ENCODE measurements around the gene KIF20A. TPM values are rescaled to one million over a fixed set of nuclear protein-coding genes. Genes with fewer than 3 reads are reported as not detected.
"Not testable (repeated sequence)": the region's sequence is repeated elsewhere in the genome, so short reads cannot be mapped to it uniquely, and the experiment has no call there.

Gene KIF20A
- 18.1 TPM for polyA plus RNA-seq (2012; ENCODE audit: low read depth, missing spikeins)

DNA sequence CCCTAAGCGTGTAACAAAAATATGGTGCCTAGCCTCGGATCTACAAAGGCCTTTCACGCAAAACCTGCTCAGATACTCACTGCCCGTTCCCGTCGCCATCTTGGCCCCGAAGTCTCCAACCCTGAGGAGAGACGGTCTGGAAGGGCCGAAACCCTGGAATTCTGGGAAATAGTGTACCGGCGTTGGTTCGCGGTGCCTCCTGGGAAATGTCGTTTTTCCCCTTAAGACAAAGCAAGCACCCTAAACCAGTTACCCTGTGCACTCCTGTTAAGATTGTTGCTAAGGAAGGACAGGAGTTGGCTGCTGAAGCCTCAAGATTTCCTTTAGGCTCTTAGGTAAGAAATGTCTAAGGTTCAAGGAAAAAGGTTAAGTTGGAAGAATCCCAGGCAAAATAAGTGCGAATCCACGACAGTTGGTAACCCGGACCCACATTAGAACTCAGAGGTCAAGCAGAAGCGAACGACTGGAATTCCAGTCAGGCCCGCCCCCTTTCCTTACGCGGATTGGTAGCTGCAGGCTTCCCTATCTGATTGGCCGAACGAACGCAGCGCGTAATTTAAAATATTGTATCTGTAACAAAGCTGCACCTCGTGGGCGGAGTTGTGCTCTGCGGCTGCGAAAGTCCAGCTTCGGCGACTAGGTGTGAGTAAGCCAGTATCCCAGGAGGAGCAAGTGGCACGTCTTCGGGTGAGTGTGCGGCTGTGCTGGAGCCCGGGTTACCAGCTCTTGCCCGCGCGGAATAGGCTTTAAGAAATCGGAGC lies at the start of gene KIF20A, which contains the start of gene BRD8:
Gene KIF20A, plus strand, starts transcription at position 597 of the 761 bp plus-strand sequence. CDS start 569 bp downstream, outside the sequence.
Gene BRD8, minus strand, starts transcription at position 115 of the 761 bp plus-strand sequence. Its CDS starts 16 bp downstream, at position 99.
- FAIRE-seq (peak; percentile 91), DNase-seq (ENCODE audit: insufficient read length, low spot score) (peak; percentile 48)
- TF ChIP-seq TAF1 (IDR thresholded peaks at IDR 0.05; ENCODE audit: low read depth, low read length), result peak; percentile 78
- peak; percentile 58; the same call in 1 of the 2 replicates for TF ChIP-seq POU2F2 (IDR thresholded peaks at IDR 0.05; ENCODE audit: low read depth, low read length)
- peak; percentile 80 for TF ChIP-seq POLR2AphosphoS5 (IDR thresholded peaks at IDR 0.05; ENCODE audit: low read depth, low read length)
- TF ChIP-seq SPI1 (IDR thresholded peaks at IDR 0.05; ENCODE audit: low read depth, low read length), result no peak
- TF ChIP-seq POLR2A (IDR thresholded peaks at IDR 0.05; ENCODE audit: low read depth, low read length), result peak; percentile 82
- no peak for TF ChIP-seq PAX5 (IDR thresholded peaks at IDR 0.05; ENCODE audit: insufficient read depth, low read length, severe bottlenecking)

GRCh38 chr5:138129347-138129746 lies 49.6 kb upstream of the KIF20A start:
- TF ChIP-seq TAF1 (IDR thresholded peaks at IDR 0.05; ENCODE audit: low read depth, low read length), result no peak
- TF ChIP-seq POLR2A (IDR thresholded peaks at IDR 0.05; ENCODE audit: low read depth, low read length), result no peak
- TF ChIP-seq SPI1 (IDR thresholded peaks at IDR 0.05; ENCODE audit: low read depth, low read length), result no peak
- TF ChIP-seq PAX5 (IDR thresholded peaks at IDR 0.05; ENCODE audit: insufficient read depth, low read length, severe bottlenecking), result no peak
- TF ChIP-seq POU2F2 (IDR thresholded peaks at IDR 0.05; ENCODE audit: low read depth, low read length), result no peak
- no peak for FAIRE-seq
- DNase-seq (ENCODE audit: insufficient read length, low spot score), result no peak

DNA sequence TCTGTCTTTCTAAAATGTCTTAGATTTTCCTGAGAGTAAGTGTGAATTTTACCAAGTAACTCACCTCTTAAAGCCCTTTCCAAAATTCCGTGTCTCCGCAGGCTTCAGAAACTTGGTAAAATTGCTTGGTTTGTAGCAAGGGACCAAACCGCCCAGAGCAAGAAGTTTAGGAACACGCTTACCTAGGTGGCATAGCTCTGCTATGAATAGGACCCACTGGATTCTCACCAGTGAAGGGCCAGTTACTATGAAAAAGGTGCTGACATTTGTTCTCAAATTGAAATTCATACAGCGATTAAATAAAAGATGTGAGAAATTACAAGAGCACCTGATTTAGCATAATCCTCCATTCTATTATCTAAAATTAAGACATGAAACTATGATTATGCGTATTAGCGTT lies 46.4 kb upstream of the KIF20A start:
- FAIRE-seq (no peak), DNase-seq (ENCODE audit: insufficient read length, low spot score) (no peak)
- TF ChIP-seq POLR2A (IDR thresholded peaks at IDR 0.05; ENCODE audit: low read depth, low read length) (no peak), PAX5 (IDR thresholded peaks at IDR 0.05; ENCODE audit: insufficient read depth, low read length, severe bottlenecking) (no peak), SPI1 (IDR thresholded peaks at IDR 0.05; ENCODE audit: low read depth, low read length) (no peak), POU2F2 (IDR thresholded peaks at IDR 0.05; ENCODE audit: low read depth, low read length) (no peak), POLR2AphosphoS5 (IDR thresholded peaks at IDR 0.05; ENCODE audit: low read depth, low read length) (no peak), TAF1 (IDR thresholded peaks at IDR 0.05; ENCODE audit: low read depth, low read length) (no peak)

- peak; percentile 95 for FAIRE-seq
- peak; percentile 56 for DNase-seq (ENCODE audit: insufficient read length, low spot score)
- TF ChIP-seq POU2F2 (IDR thresholded peaks at IDR 0.05; ENCODE audit: low read depth, low read length) (0 out of 2 replicates have a peak, but pooled peaks have one; percentile 32), POLR2A (IDR thresholded peaks at IDR 0.05; ENCODE audit: low read depth, low read length) (no peak)
Measured at GRCh38 chr5:138138949-138139780, 39.7 kb upstream of the KIF20A start, which contains the start of gene NME5. TSS of gene NME5 (minus strand) at chr5:138139428. CDS start at chr5:138138780, 648 bp downstream.

DNA sequence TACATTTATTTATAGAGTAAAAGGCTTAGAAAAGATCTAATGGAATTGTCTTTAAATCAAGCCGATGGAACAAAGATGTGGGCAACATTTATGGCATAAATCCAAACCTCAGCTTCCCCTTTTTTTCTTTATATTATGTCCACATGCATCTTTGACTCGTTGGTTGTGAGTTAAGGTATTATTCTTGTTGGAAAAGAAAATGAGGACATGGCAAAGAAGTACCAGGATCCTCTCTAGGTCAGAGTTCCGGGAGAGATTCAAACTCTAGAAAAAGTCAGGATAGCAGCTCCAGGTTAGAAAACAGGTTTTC lies 39.2 kb upstream of the KIF20A start:
- FAIRE-seq (no peak), DNase-seq (ENCODE audit: insufficient read length, low spot score) (no peak)
- TF ChIP-seq TAF1 (IDR thresholded peaks at IDR 0.05; ENCODE audit: low read depth, low read length) (no peak), POLR2AphosphoS5 (IDR thresholded peaks at IDR 0.05; ENCODE audit: low read depth, low read length) (no peak), SPI1 (IDR thresholded peaks at IDR 0.05; ENCODE audit: low read depth, low read length) (no peak), POU2F2 (IDR thresholded peaks at IDR 0.05; ENCODE audit: low read depth, low read length) (no peak), POLR2A (IDR thresholded peaks at IDR 0.05; ENCODE audit: low read depth, low read length) (no peak), PAX5 (IDR thresholded peaks at IDR 0.05; ENCODE audit: insufficient read depth, low read length, severe bottlenecking) (no peak)

DNA sequence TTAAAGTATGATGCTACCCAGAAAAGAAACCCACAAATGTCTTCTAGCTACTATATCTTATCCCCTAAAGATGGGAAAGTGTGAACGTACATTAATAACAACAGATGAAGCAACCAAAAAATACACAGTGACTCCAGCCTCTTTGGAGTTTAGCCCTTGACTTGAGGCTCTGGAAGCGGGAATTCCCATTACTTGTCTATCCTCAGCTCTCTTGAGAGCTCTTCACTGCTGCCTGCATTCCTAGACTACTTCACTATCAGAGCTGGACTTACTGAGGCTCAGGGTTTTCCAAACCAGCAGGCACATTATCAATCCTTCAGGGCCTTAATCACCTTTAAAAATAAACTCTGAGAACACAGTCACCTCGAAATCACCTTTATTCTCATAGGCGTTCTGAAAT lies 38.6 kb upstream of the KIF20A start:
- no peak for FAIRE-seq
- TF ChIP-seq SPI1 (IDR thresholded peaks at IDR 0.05; ENCODE audit: low read depth, low read length) (no peak), PAX5 (IDR thresholded peaks at IDR 0.05; ENCODE audit: insufficient read depth, low read length, severe bottlenecking) (no peak)
- DNase-seq (ENCODE audit: insufficient read length, low spot score), result no peak

- no peak for TF ChIP-seq PAX5 (IDR thresholded peaks at IDR 0.05; ENCODE audit: insufficient read depth, low read length, severe bottlenecking)
- TF ChIP-seq SPI1 (IDR thresholded peaks at IDR 0.05; ENCODE audit: low read depth, low read length), result no peak
- no peak for TF ChIP-seq POU2F2 (IDR thresholded peaks at IDR 0.05; ENCODE audit: low read depth, low read length)
- no peak for FAIRE-seq
- DNase-seq (ENCODE audit: insufficient read length, low spot score), result no peak
Measured at GRCh38 chr5:138141734-138142133, 37.2 kb upstream of the KIF20A start.

- not testable (repeated sequence) for FAIRE-seq; DNase-seq (ENCODE audit: insufficient read length, low spot score)
Measured at GRCh38 chr5:138143578-138143977, 35.3 kb upstream of the KIF20A start.

DNA sequence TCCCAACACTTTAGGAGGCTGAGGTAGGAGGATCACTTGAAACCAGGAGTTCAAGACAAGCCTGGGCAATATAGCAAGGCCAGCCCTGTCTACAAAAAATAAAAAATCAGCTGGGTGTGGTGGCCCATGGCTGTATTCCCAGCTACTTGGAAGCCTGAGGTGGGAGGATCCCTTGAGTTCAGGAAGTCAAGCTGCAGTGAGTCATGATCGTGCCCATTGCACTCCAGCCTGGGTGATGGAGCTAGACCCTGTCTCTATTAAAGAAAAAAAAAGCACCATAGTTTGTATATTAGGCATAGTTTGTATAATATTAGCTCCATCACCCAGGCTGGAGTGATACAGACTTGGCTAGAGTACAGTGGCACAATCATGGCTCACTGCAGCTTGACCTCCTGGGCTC lies 30.1 kb upstream of the KIF20A start:
- no peak for FAIRE-seq
- no peak for TF ChIP-seq PAX5 (IDR thresholded peaks at IDR 0.05; ENCODE audit: insufficient read depth, low read length, severe bottlenecking)
- TF ChIP-seq POU2F2 (IDR thresholded peaks at IDR 0.05; ENCODE audit: low read depth, low read length), result no peak
- no peak for TF ChIP-seq TAF1 (IDR thresholded peaks at IDR 0.05; ENCODE audit: low read depth, low read length)
- no peak for DNase-seq (ENCODE audit: insufficient read length, low spot score)

DNA sequence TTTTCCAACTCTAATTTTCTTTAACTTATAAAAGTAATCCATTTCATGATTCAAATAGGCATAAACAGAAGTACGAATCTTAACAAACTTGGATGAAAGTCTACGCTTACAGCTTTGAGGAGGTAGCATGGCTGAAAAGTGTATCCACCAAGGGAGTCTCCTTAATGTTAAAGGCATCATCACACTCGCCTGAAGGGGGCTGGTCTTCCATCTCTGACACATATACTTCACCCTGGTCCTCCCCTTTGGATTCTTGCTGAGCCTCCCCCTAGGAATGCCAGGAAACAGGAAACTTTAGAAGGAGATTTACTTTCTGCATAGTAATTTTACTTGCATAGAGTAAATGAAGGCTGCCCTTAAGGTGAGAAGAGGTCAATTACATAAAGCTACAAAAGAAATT lies 29.4 kb upstream of the KIF20A start:
- FAIRE-seq (no peak), DNase-seq (ENCODE audit: insufficient read length, low spot score) (no peak)
- TF ChIP-seq POLR2AphosphoS5 (IDR thresholded peaks at IDR 0.05; ENCODE audit: low read depth, low read length) (no peak), PAX5 (IDR thresholded peaks at IDR 0.05; ENCODE audit: insufficient read depth, low read length, severe bottlenecking) (no peak), TAF1 (IDR thresholded peaks at IDR 0.05; ENCODE audit: low read depth, low read length) (no peak), POU2F2 (IDR thresholded peaks at IDR 0.05; ENCODE audit: low read depth, low read length) (no peak), POLR2A (IDR thresholded peaks at IDR 0.05; ENCODE audit: low read depth, low read length) (no peak), SPI1 (IDR thresholded peaks at IDR 0.05; ENCODE audit: low read depth, low read length) (no peak)

- not testable (repeated sequence) for FAIRE-seq; DNase-seq (ENCODE audit: insufficient read length, low spot score)
Measured at GRCh38 chr5:138155977-138156376, 22.9 kb upstream of the KIF20A start.

All from GM12891 (cell line).